H9 (cell line): ENCODE measurements around the gene C10orf105. TPM values are rescaled to one million over a fixed set of nuclear protein-coding genes. Genes with fewer than 3 reads are reported as not detected.

ENCODE experiments used
- DNase-seq: peaks from one replicate; pipeline ENCODE4 v3.0.0-alpha.2; 2017
- H2AFZ ChIP-seq: one replicate; pipeline ENCODE4 v1.6.1; 2013; ENCODE audit warnings: mild to moderate bottlenecking, low read length, control low read depth, moderate library complexity
- H2AK5ac ChIP-seq: 2 replicates; pipeline ENCODE4 v1.6.1; 2013; ENCODE audit warnings: low read length, control low read depth, mixed read lengths; ENCODE audit not compliant: insufficient read length
- H2BK120ac ChIP-seq: one replicate; pipeline ENCODE4 v1.6.1; 2013; ENCODE audit warnings: low read depth, mild to moderate bottlenecking, low read length, control low read depth, inconsistent platforms; ENCODE audit not compliant: poor library complexity, severe bottlenecking
- H2BK12ac ChIP-seq: 2 replicates; pipeline ENCODE4 v1.6.1; 2013; ENCODE audit warnings: low read length, control low read depth, mixed read lengths, low read depth; ENCODE audit not compliant: insufficient read length
- H2BK15ac ChIP-seq: 2 replicates; pipeline ENCODE4 v1.6.1; 2013; ENCODE audit warnings: low read depth, low read length, control low read depth
- H2BK20ac ChIP-seq: one replicate; pipeline ENCODE4 v1.6.1; 2013; ENCODE audit warnings: low read depth, mild to moderate bottlenecking, low read length, control low read depth, inconsistent platforms; ENCODE audit not compliant: poor library complexity, severe bottlenecking
- H2BK5ac ChIP-seq: 2 replicates; pipeline ENCODE4 v1.6.1; 2013; ENCODE audit warnings: low read length, control low read depth, mixed read lengths; ENCODE audit not compliant: insufficient read length
- H3K14ac ChIP-seq: 2 replicates; pipeline ENCODE4 v1.6.1; 2013; ENCODE audit warnings: low read length, control low read depth; ENCODE audit not compliant: insufficient read depth
- H3K18ac ChIP-seq: 2 replicates; pipeline ENCODE4 v1.6.1; 2013; ENCODE audit warnings: low read depth, mild to moderate bottlenecking, mixed read lengths, low read length, control low read depth; ENCODE audit not compliant: insufficient read length
- H3K23ac ChIP-seq: 2 replicates; pipeline ENCODE4 v1.6.1; 2013; ENCODE audit warnings: low read length, control low read depth, mixed read lengths, low read depth; ENCODE audit not compliant: insufficient read length
- H3K23me2 ChIP-seq: 2 replicates; pipeline ENCODE4 v1.6.1; 2013; ENCODE audit warnings: low read depth, mild to moderate bottlenecking, mixed read lengths, low read length, control low read depth; ENCODE audit not compliant: insufficient read length, poor library complexity, severe bottlenecking
- H3K27ac ChIP-seq: 2 replicates; pipeline ENCODE4 v1.5.1; 2013; ENCODE audit warnings: low read length, control low read depth, mixed read lengths, low read depth; ENCODE audit not compliant: insufficient read length
- H3K27me3 ChIP-seq: 2 replicates; pipeline ENCODE4 v1.6.1; 2013; ENCODE audit warnings: low read length, control low read depth, inconsistent platforms; ENCODE audit not compliant: insufficient read depth
- H3K4ac ChIP-seq: 2 replicates; pipeline ENCODE4 v1.6.1; 2013; ENCODE audit warnings: low read depth, mild to moderate bottlenecking, control low read depth, inconsistent platforms, low read length, moderate library complexity
- H3K4me1 ChIP-seq: 2 replicates; pipeline ENCODE4 v1.6.1; 2013; ENCODE audit warnings: low read length, control low read depth, inconsistent platforms; ENCODE audit not compliant: insufficient read depth
- H3K4me2 ChIP-seq: 2 replicates; pipeline ENCODE4 v1.6.1; 2013; ENCODE audit warnings: low read length, control low read depth, mixed read lengths; ENCODE audit not compliant: insufficient read length, insufficient read depth
- H3K56ac ChIP-seq: 2 replicates; pipeline ENCODE4 v1.6.1; 2013; ENCODE audit warnings: low read depth, mild to moderate bottlenecking, mixed read lengths, low read length, control low read depth; ENCODE audit not compliant: insufficient read length
- H3K79me1 ChIP-seq: 2 replicates; pipeline ENCODE4 v1.6.1; 2013; ENCODE audit warnings: low read depth, mild to moderate bottlenecking, moderate library complexity, low read length, control low read depth, inconsistent platforms; ENCODE audit not compliant: insufficient read depth, poor library complexity, severe bottlenecking
- H3K79me2 ChIP-seq: 2 replicates; pipeline ENCODE4 v1.6.1; 2013; ENCODE audit warnings: low read length, control low read depth, inconsistent platforms; ENCODE audit not compliant: insufficient read depth
- H3K9ac ChIP-seq: 2 replicates; pipeline ENCODE4 v1.6.1; 2013; ENCODE audit warnings: low read length, control low read depth, mixed read lengths; ENCODE audit not compliant: insufficient read length; ENCODE audit errors: extremely low read depth
- H3K9me3 ChIP-seq: one replicate; pipeline ENCODE4 v1.6.1; 2013; ENCODE audit warnings: low read depth, low read length, inconsistent platforms; ENCODE audit not compliant: control insufficient read depth
- H3T11ph ChIP-seq: one replicate; pipeline ENCODE4 v1.6.1; 2013; ENCODE audit warnings: mild to moderate bottlenecking, low read length, control low read depth, inconsistent platforms
- H4K20me1 ChIP-seq: one replicate; pipeline ENCODE4 v1.6.1; 2013; ENCODE audit not compliant: control insufficient read depth, insufficient read length, insufficient read depth
- H4K5ac ChIP-seq: 2 replicates; pipeline ENCODE4 v1.6.1; 2013; ENCODE audit warnings: low read depth, mild to moderate bottlenecking, mixed read lengths, low read length, control low read depth; ENCODE audit not compliant: insufficient read length
- H4K8ac ChIP-seq: replicated peaks from 2 replicates; pipeline ENCODE4 v1.6.1; 2013; ENCODE audit warnings: low read length, control low read depth, mixed read lengths, low read depth; ENCODE audit not compliant: insufficient read length
- H4K91ac ChIP-seq: 2 replicates; pipeline ENCODE4 v1.6.1; 2013; ENCODE audit warnings: low read depth, mild to moderate bottlenecking, moderate library complexity, mixed read lengths, low read length, control low read depth; ENCODE audit not compliant: insufficient read length
- H3K27ac Mint-ChIP-seq, 3 experiments: 2 replicates in 2 of 3; 3 replicates in 1 of 3; pipeline ENCODE4 v1.8.0; 2020 to 2021; ENCODE audit warnings: mixed read lengths in 3 of 3, mild to moderate bottlenecking in 1 of 3, moderate library complexity in 1 of 3
- H3K27me3 Mint-ChIP-seq: 2 replicates; pipeline ENCODE4 v1.8.0; 2021; ENCODE audit warnings: low read depth, mild to moderate bottlenecking, moderate library complexity, mixed read lengths
- H3K36me3 Mint-ChIP-seq, 3 experiments: 2 replicates in 2 of 3; 3 replicates in 1 of 3; pipeline ENCODE4 v1.8.0; 2020 to 2021; ENCODE audit warnings: low read depth in 3 of 3, mixed read lengths in 3 of 3; ENCODE audit not compliant: insufficient read depth in 1 of 3
- H3K4me1 Mint-ChIP-seq, 2 experiments: 2 replicates each; pipeline ENCODE4 v1.8.0; 2020; ENCODE audit warnings: mixed read lengths in 2 of 2
- H3K4me3 Mint-ChIP-seq, 2 experiments: 2 replicates in 1 of 2; 3 replicates in 1 of 2; pipeline ENCODE4 v1.8.0; 2020 to 2021; ENCODE audit warnings: mild to moderate bottlenecking in 2 of 2, mixed read lengths in 2 of 2, moderate library complexity in 1 of 2
- H3K9me3 Mint-ChIP-seq, 2 experiments: 2 replicates in 1 of 2; 3 replicates in 1 of 2; pipeline ENCODE4 v1.8.0; 2020; ENCODE audit warnings: mild to moderate bottlenecking in 2 of 2, mixed read lengths in 2 of 2, moderate library complexity in 1 of 2
- CTCF ChIP-seq: fragments of 200-600 bp; sonication (generic); conservative IDR thresholded peaks from 3 replicates; pipeline ENCODE4 v1.8.0; 2021; ENCODE audit warnings: antibody characterized with exemption, mild to moderate bottlenecking
- WGBS: extraction: QIAGEN DNeasy Blood & Tissue Kit; methylation state at CpG from one replicate; pipeline ENCODE4 v1.1.7; 2013; ENCODE audit warnings: missing lambda C conversion rate, low lambda C conversion rate, mixed read lengths; ENCODE audit not compliant: insufficient read length; ENCODE audit errors: extremely low coverage; 5-methylcytosine and 5-hydroxymethylcytosine counted together
- total RNA-seq: library from RNA; stranded (reverse); gene quantifications from 2 replicates; pipeline ENCODE4 v1.2.1, GENCODE V29; 2021

The C10orf105 gene
- total RNA-seq, 1 experiment from 2014 or later, result 0.26 TPM

GRCh38 chr10:71688256-71688655 is 31.3 kb downstream of the C10orf105 start:
- H3K56ac ChIP-seq, result no peak overlapping the region
- no peaks in the 10 kb centered on the region for H3K23me2 ChIP-seq
- no peak overlapping the region for H4K8ac ChIP-seq
- H3K4me1 ChIP-seq, result peaks cover 5% of the 10 kb centered on the region; the same call in 1 of the 2 replicates
- no peak overlapping the region for H2BK5ac ChIP-seq
- H2BK120ac ChIP-seq, result no peak overlapping the region
- no peak for DNase-seq
- no peak overlapping the region for H3K27ac ChIP-seq
- no peak for TF ChIP-seq CTCF
- no peak overlapping the region for H4K91ac ChIP-seq
- no peaks in the 10 kb centered on the region for H3K9me3 ChIP-seq
- H3K14ac ChIP-seq, result no peak overlapping the region
- no peak overlapping the region for H2BK15ac ChIP-seq
- no peak overlapping the region for H2BK20ac ChIP-seq
- H3K18ac ChIP-seq, result no peak overlapping the region
- Mint-ChIP-seq H3K27me3 (peaks cover 4% of the 10 kb centered on the region), H3K9me3 (peaks cover 7 to 11% of the 10 kb centered on the region in 2 experiments), H3K36me3 (peaks cover 4 to 5% (median 4%) of the 10 kb centered on the region in 3 experiments), H3K4me1 (peaks cover 32 to 34% of the 10 kb centered on the region in 2 experiments), H3K27ac (peak overlapping the region in 2 of 3 experiments; percentile 6 to 11; a peak in 3 of 7 replicates), H3K4me3 (no peak overlapping the region)
- H2AFZ ChIP-seq, result no peak overlapping the region
- H3K4me2 ChIP-seq, result no peak overlapping the region
- H3K23ac ChIP-seq, result no peak overlapping the region
- no peak overlapping the region for H2BK12ac ChIP-seq
- no CpG with 5 or more reads among the region's 3 CpGs for WGBS
- H3K9ac ChIP-seq, result no peak overlapping the region
- no peak overlapping the region for H4K5ac ChIP-seq
- H3K79me1 ChIP-seq, result no peaks in the 10 kb centered on the region
- H3K79me2 ChIP-seq, result no peaks in the 10 kb centered on the region
- H4K20me1 ChIP-seq, result no peaks in the 10 kb centered on the region
- no peaks in the 10 kb centered on the region for H3K27me3 ChIP-seq
- H2AK5ac ChIP-seq, result no peak overlapping the region
- H3K4ac ChIP-seq, result no peak overlapping the region
- H3T11ph ChIP-seq, result no peak overlapping the region
